Esophagus squamous epithelium (tissue), 4 donors: ENCODE results near the gene HOXA4.

ENCODE experiments used
- POLR2A ChIP-seq, 4 donors: fragments of 450-650 bp; IDR thresholded peaks; one replicate each; pipeline ENCODE4 v1.6.1; 2017; ENCODE audit warnings: antibody characterized with exemption in 4 of 4, mild to moderate bottlenecking in 4 of 4, moderate library complexity in 3 of 4
- TF ChIP-seq, protein P1 (sequence below), 6 experiments: fragments of 450-650 bp in 4 of 6; fragments of 200-600 bp in 2 of 6; sonication (generic) in 2 of 6; IDR thresholded peaks; one replicate each; pipeline ENCODE4 v1.5.1; 2016 to 2019; ENCODE audit warnings: antibody characterized with exemption in 6 of 6, mild to moderate bottlenecking in 4 of 6, moderate library complexity in 4 of 6

DNA sequence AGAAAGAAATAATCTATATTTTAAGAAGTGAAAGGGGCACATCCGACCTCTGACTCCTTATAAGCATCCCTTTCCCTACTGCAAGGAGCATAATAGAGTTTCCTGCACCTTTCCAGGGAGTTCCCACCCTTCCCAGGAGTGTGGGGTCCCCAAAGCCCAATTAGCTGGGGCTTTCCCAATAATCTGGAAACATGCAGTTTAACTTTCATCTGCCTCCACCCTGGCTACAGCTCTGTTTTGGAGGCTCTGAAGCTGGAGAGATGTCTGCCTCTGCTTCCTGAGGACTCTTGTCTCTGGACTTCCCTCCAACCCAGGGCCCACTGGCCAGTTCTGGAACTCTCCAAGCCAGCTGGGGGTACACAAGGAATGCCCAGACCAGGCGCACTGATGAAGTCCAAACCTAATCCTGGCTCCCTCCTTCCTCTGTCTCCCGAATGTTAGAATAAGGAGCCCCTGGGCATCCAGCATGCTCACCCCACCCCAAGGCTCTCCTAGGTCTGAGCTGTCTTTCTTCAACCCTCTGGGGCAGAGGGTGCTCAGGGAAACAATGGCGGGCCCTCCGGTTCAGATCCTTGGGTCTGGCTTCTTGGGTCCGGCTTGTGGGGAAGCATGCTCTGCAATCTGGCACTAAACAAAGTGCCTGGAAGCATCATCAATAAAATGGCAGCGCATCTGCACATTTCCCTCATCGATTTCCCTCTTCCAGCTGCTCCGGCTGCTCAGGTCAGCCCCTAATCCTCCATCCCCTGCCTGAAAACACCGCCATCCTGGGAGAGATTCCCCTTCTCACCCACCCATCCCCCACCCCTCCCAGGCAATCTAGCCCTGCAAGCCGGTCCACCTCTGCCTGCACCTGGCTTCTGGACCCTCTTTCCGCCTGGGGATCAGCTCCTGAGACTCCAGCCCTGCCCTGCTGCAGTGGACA, 13.3 kb downstream of the HOXA4 start:
- TF ChIP-seq, protein P1, sequence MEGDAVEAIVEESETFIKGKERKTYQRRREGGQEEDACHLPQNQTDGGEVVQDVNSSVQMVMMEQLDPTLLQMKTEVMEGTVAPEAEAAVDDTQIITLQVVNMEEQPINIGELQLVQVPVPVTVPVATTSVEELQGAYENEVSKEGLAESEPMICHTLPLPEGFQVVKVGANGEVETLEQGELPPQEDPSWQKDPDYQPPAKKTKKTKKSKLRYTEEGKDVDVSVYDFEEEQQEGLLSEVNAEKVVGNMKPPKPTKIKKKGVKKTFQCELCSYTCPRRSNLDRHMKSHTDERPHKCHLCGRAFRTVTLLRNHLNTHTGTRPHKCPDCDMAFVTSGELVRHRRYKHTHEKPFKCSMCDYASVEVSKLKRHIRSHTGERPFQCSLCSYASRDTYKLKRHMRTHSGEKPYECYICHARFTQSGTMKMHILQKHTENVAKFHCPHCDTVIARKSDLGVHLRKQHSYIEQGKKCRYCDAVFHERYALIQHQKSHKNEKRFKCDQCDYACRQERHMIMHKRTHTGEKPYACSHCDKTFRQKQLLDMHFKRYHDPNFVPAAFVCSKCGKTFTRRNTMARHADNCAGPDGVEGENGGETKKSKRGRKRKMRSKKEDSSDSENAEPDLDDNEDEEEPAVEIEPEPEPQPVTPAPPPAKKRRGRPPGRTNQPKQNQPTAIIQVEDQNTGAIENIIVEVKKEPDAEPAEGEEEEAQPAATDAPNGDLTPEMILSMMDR (IDR thresholded peaks at IDR 0.05) = no peak
- no peak for TF ChIP-seq POLR2A (IDR thresholded peaks at IDR 0.05)
